CD4-positive, alpha-beta T cell treated with Interleukin-10 for 1 hour (primary cell): Measurements from ENCODE around the gene GLMP.

Experiments used
- DNase-seq: peaks from one replicate; pipeline ENCODE4 v3.0.0-alpha.2; 2020

GLMP gene

GRCh38 chr1:156247460-156248322 lies 47.8 kb downstream of the GLMP start, which contains the start of gene PAQR6:
Gene PAQR6, minus strand, starts transcription at chr1:156248056. Its CDS starts 1,325 bp downstream, at chr1:156246731.
- DNase-seq: no peak

- no peak for DNase-seq
These were observed 48.6 kb downstream of the GLMP start for GRCh38 chr1:156246781-156247459.

- DNase-seq: no peak
These were observed 49.2 kb downstream of the GLMP start for GRCh38 chr1:156246241-156246780.

GRCh38 chr1:156245451-156246232 lies 49.8 kb downstream of the GLMP start:
- DNase-seq: peak; percentile 36

- DNase-seq: no peak
These were observed 50.8 kb downstream of the GLMP start for GRCh38 chr1:156244712-156245111.

- DNase-seq: no peak
These were observed 51.4 kb downstream of the GLMP start for GRCh38 chr1:156244126-156244525.

- DNase-seq: no peak
These were observed 52.7 kb downstream of the GLMP start for GRCh38 chr1:156242738-156243137.
